Mesenchymal stem cell (in vitro differentiated cells and primary cell): Measurements from ENCODE around the gene ATP8B4.

Experiments used
- DNase-seq: peaks from one replicate; pipeline ENCODE4 v3.0.0-alpha.2; 2013
- H2AFZ ChIP-seq: one replicate; pipeline ENCODE4 v1.6.1; 2013; ENCODE audit warnings: low read depth, mild to moderate bottlenecking, control low read depth, inconsistent platforms, low read length, moderate library complexity
- H2AK5ac ChIP-seq: 2 replicates; pipeline ENCODE4 v1.6.1; 2013; ENCODE audit warnings: low read length, moderate library complexity, mild to moderate bottlenecking, inconsistent platforms; ENCODE audit not compliant: severe bottlenecking
- H2BK120ac ChIP-seq: one replicate; pipeline ENCODE4 v1.6.1; 2013; ENCODE audit warnings: low read depth, mild to moderate bottlenecking, inconsistent platforms, low read length, moderate library complexity
- H2BK12ac ChIP-seq, 2 experiments: one replicate each; pipeline ENCODE4 v1.6.1; 2013; ENCODE audit warnings: inconsistent platforms in 2 of 2, low read length in 2 of 2, mild to moderate bottlenecking in 2 of 2, moderate library complexity in 2 of 2, control low read depth in 1 of 2
- H2BK15ac ChIP-seq: one replicate; pipeline ENCODE4 v1.6.1; 2013; ENCODE audit warnings: mild to moderate bottlenecking, low read depth, inconsistent platforms; ENCODE audit not compliant: poor library complexity, severe bottlenecking
- H2BK5ac ChIP-seq: 2 replicates; pipeline ENCODE4 v1.6.1; 2013; ENCODE audit warnings: low read depth, mild to moderate bottlenecking, low read length, control low read depth, inconsistent platforms; ENCODE audit not compliant: poor library complexity, severe bottlenecking
- H3K14ac ChIP-seq, 2 experiments: one replicate each; pipeline ENCODE4 v1.6.1; 2013; ENCODE audit warnings: inconsistent platforms in 2 of 2, low read length in 2 of 2, control low read depth in 1 of 2, mild to moderate bottlenecking in 1 of 2, moderate library complexity in 1 of 2
- H3K18ac ChIP-seq, 2 experiments: one replicate each; pipeline ENCODE4 v1.6.1; 2013; ENCODE audit warnings: inconsistent platforms in 2 of 2, low read length in 2 of 2, control low read depth in 1 of 2, low read depth in 1 of 2, mild to moderate bottlenecking in 1 of 2
- H3K23ac ChIP-seq, 2 experiments: one replicate each; pipeline ENCODE4 v1.6.1; 2013; ENCODE audit warnings: inconsistent platforms in 2 of 2, low read length in 2 of 2, mild to moderate bottlenecking in 2 of 2, moderate library complexity in 2 of 2, control low read depth in 1 of 2
- H3K27ac ChIP-seq: 2 replicates; pipeline ENCODE4 v1.5.1; 2013; ENCODE audit warnings: mild to moderate bottlenecking, moderate library complexity, low read length, control low read depth, inconsistent platforms; ENCODE audit not compliant: poor library complexity, severe bottlenecking
- H3K27me3 ChIP-seq, 2 experiments: 2 replicates each; pipeline versions ENCODE4 v1.6.1 to v1.7.0; 2013; ENCODE audit warnings: low read length in 2 of 2, mild to moderate bottlenecking in 2 of 2, moderate library complexity in 2 of 2, control low read depth in 1 of 2, inconsistent platforms in 1 of 2; ENCODE audit not compliant: control insufficient read depth in 1 of 2, insufficient read depth in 1 of 2
- H3K36me3 ChIP-seq, 2 experiments: 2 replicates each; pipeline versions ENCODE4 v1.6.1 to v1.7.0; 2013; ENCODE audit warnings: low read length in 2 of 2, control low read depth in 1 of 2, inconsistent platforms in 1 of 2, low read depth in 1 of 2, mild to moderate bottlenecking in 1 of 2; ENCODE audit not compliant: insufficient read depth in 2 of 2, control insufficient read depth in 1 of 2
- H3K4ac ChIP-seq, 2 experiments: one replicate each; pipeline ENCODE4 v1.6.1; 2013; ENCODE audit warnings: inconsistent platforms in 2 of 2, low read length in 2 of 2, mild to moderate bottlenecking in 2 of 2, moderate library complexity in 2 of 2, control low read depth in 1 of 2, low read depth in 1 of 2
- H3K4me1 ChIP-seq: 2 replicates; pipeline ENCODE4 v1.6.1; 2013; ENCODE audit warnings: low read depth, low read length, control low read depth; ENCODE audit not compliant: control insufficient read depth, insufficient read depth
- H3K4me2 ChIP-seq: 2 replicates; pipeline ENCODE4 v1.6.1; 2013; ENCODE audit warnings: low read length, mild to moderate bottlenecking, inconsistent platforms; ENCODE audit not compliant: poor library complexity, severe bottlenecking
- H3K4me3 ChIP-seq, 2 experiments: 2 replicates each; pipeline versions ENCODE4 v1.5.1 to v1.7.0; 2013; ENCODE audit warnings: low read length in 2 of 2, mild to moderate bottlenecking in 2 of 2, control low read depth in 1 of 2, low read depth in 1 of 2; ENCODE audit not compliant: insufficient read depth in 1 of 2
- H3K79me1 ChIP-seq: replicated peaks from 2 replicates; pipeline ENCODE4 v1.6.1; 2013; ENCODE audit warnings: mild to moderate bottlenecking, control low read depth, low read length, inconsistent platforms; ENCODE audit not compliant: poor library complexity, severe bottlenecking
- H3K9ac ChIP-seq: 2 replicates; pipeline ENCODE4 v1.7.0; 2013; ENCODE audit warnings: mild to moderate bottlenecking, low read length, moderate library complexity
- H3K9me3 ChIP-seq: 2 replicates; pipeline ENCODE4 v1.7.0; 2013; ENCODE audit warnings: mild to moderate bottlenecking, low read length; ENCODE audit not compliant: control insufficient read depth
- H4K8ac ChIP-seq: one replicate; pipeline ENCODE4 v1.6.1; 2013; ENCODE audit warnings: inconsistent platforms, mild to moderate bottlenecking, low read length, moderate library complexity
- H4K91ac ChIP-seq: one replicate; pipeline ENCODE4 v1.6.1; 2013; ENCODE audit warnings: mild to moderate bottlenecking, low read length, inconsistent platforms
- WGBS: methylation state at CpG from one replicate; pipeline ENCODE4 v1.1.7; 2013; ENCODE audit warnings: mixed read lengths; 5-methylcytosine and 5-hydroxymethylcytosine counted together

The ATP8B4 gene

GRCh38 chr15:50149090-50149489 lies 30.1 kb upstream of the ATP8B4 start:
- Histone ChIP-seq H3K4me1 (no peaks in the 10 kb centered on the region), H3K18ac (no peak overlapping the region), H3K27me3 (no peaks in the 10 kb centered on the region), H2BK120ac (no peak overlapping the region), H3K9ac (no peak overlapping the region), H2AK5ac (no peak overlapping the region), H3K27ac (no peak overlapping the region), H3K14ac (no peak overlapping the region), H3K4me3 (no peak overlapping the region), H2BK12ac (no peak overlapping the region), H3K4ac (no peak overlapping the region), H3K4me2 (no peak overlapping the region), H2BK15ac (no peak overlapping the region), H2AFZ (no peak overlapping the region), H2BK5ac (no peak overlapping the region), H3K9me3 (no peaks in the 10 kb centered on the region), H3K79me1 (no peaks in the 10 kb centered on the region), H3K36me3 (no peaks in the 10 kb centered on the region), H3K23ac (no peak overlapping the region), H4K91ac (no peak overlapping the region), H4K8ac (no peak overlapping the region)
- 50% methylated on average over 1 of the region's 1 CpG for WGBS
- no peak for DNase-seq

DNA sequence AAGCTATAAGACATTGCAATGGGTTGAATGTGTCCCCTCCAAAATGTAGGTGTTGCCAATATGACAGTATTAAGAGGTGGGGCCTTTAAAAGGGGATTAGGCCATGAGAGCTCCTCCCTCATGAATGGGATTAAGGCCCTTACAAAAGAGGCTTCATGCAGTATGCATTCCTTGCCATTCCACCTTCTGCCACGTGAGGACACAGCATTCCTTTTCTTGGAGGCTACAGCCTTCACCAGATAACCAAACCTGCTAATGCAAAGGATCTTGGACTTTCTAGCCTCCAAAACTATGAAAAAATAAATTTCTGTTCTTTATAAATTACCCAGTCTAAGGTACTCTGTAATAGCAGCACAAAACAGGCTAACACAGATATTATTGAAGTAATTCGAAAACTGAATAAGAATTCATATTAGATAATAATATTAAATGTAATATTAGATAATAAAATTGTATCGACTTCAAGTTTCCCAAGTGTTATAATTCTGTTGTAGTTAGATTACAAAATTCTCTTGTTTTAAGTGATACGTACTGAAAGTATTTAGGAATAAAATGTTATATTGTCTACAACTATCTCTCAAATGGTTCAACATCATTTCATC lies 29.4 kb upstream of the ATP8B4 start:
- no peaks in the 10 kb centered on the region for H3K36me3 ChIP-seq
- H4K8ac ChIP-seq, result no peak overlapping the region
- no peaks in the 10 kb centered on the region for H3K27me3 ChIP-seq
- no peak overlapping the region for H2AK5ac ChIP-seq
- DNase-seq, result peak; percentile 62
- no peak overlapping the region for H3K9ac ChIP-seq
- no peaks in the 10 kb centered on the region for H3K4me1 ChIP-seq
- H2BK120ac ChIP-seq, result no peak overlapping the region
- WGBS, result 13% methylated on average over 1 of the region's 4 CpGs
- no peak overlapping the region for H3K23ac ChIP-seq
- no peaks in the 10 kb centered on the region for H3K9me3 ChIP-seq
- no peak overlapping the region for H3K18ac ChIP-seq
- H2AFZ ChIP-seq, result no peak overlapping the region
- no peak overlapping the region for H3K27ac ChIP-seq
- no peak overlapping the region for H3K4ac ChIP-seq
- H2BK12ac ChIP-seq, result peak overlapping the region in 1 of 2 experiments; percentile 18
- no peak overlapping the region for H3K14ac ChIP-seq
- H4K91ac ChIP-seq, result no peak overlapping the region
- no peak overlapping the region for H2BK15ac ChIP-seq
- H3K79me1 ChIP-seq, result no peaks in the 10 kb centered on the region
- H3K4me3 ChIP-seq, result no peak overlapping the region
- no peak overlapping the region for H3K4me2 ChIP-seq
- H2BK5ac ChIP-seq, result no peak overlapping the region

- H2BK12ac ChIP-seq, result peak overlapping the region in 1 of 2 experiments; percentile 71
Observed at GRCh38 chr15:50146632-50147031, 27.6 kb upstream of the ATP8B4 start.

DNA sequence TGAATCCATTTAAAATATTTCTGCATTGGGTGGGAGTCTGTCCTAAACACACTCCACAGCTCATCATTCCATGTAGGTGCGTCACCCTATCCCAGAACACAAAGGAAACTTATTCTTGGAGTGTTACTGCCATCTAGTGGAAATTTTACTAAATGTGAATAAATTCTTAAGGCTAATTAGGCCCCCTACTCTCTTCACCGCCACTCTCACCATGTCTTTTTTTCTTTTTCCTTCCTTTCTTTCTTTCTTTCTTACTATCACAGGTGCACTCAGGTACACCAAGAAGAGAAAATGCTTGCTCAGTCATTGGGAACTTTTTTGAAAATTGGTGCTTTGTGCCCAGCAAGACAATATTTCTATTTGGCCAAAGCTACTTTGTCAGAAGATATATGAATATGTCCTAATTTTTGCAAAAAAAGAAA lies 26.4 kb upstream of the ATP8B4 start:
- Histone ChIP-seq H3K27ac (no peak overlapping the region), H4K8ac (no peak overlapping the region), H2BK15ac (no peak overlapping the region), H3K4me1 (no peaks in the 10 kb centered on the region), H3K36me3 (no peaks in the 10 kb centered on the region), H3K14ac (no peak overlapping the region), H2AFZ (no peak overlapping the region), H3K9me3 (no peaks in the 10 kb centered on the region), H3K4ac (no peak overlapping the region), H3K27me3 (no peaks in the 10 kb centered on the region), H3K9ac (peak overlapping the region; percentile 83), H3K4me2 (no peak overlapping the region), H2BK120ac (no peak overlapping the region), H2BK12ac (no peak overlapping the region), H4K91ac (no peak overlapping the region), H3K23ac (no peak overlapping the region), H3K79me1 (no peaks in the 10 kb centered on the region), H2AK5ac (no peak overlapping the region), H3K4me3 (no peak overlapping the region), H2BK5ac (no peak overlapping the region), H3K18ac (no peak overlapping the region)
- WGBS, result no CpG with 5 or more reads among the region's 2 CpGs
- peak; percentile 86 for DNase-seq

More at GRCh38 chr15:50146632-50147031, 27.6 kb upstream of the ATP8B4 start:
- no peak for DNase-seq
- no peak overlapping the region for H3K23ac ChIP-seq
- no peak overlapping the region for H3K4ac ChIP-seq
- H3K27ac ChIP-seq, result no peak overlapping the region
- H3K79me1 ChIP-seq, result no peaks in the 10 kb centered on the region
- no peak overlapping the region for H2AK5ac ChIP-seq
- no peaks in the 10 kb centered on the region for H3K27me3 ChIP-seq
- no peak overlapping the region for H3K4me2 ChIP-seq
- no peaks in the 10 kb centered on the region for H3K4me1 ChIP-seq
- H2BK5ac ChIP-seq, result no peak overlapping the region
- H4K8ac ChIP-seq, result peak overlapping the region; percentile 3
- H2AFZ ChIP-seq, result no peak overlapping the region
- H3K36me3 ChIP-seq, result no peaks in the 10 kb centered on the region
- H2BK120ac ChIP-seq, result no peak overlapping the region
- WGBS, result 100% methylated on average over 1 of the region's 2 CpGs
- peak overlapping the region in 1 of 2 experiments; percentile 76 for H3K14ac ChIP-seq
- H2BK15ac ChIP-seq, result peak overlapping the region; percentile 6
- H3K9me3 ChIP-seq, result no peaks in the 10 kb centered on the region
- H3K4me3 ChIP-seq, result no peak overlapping the region
- no peak overlapping the region for H3K18ac ChIP-seq
- H3K9ac ChIP-seq, result peak overlapping the region; percentile 83
- no peak overlapping the region for H4K91ac ChIP-seq
